ENCODE results near the gene LSM5. TPM values are rescaled to one million over a fixed set of nuclear protein-coding genes. Genes with fewer than 3 reads are reported as not detected.

LSM5 gene
- total and polyA plus RNA-seq, 9 of the 15 experiments (the other 6 are each of a cell fraction or from before 2014, with no cell fraction given) = 36.3 to 620 (median 186) TPM

GRCh38 chr7:32490127-32490796, at the start of gene LSM5 (continued):
- TF ChIP-seq RNF219 (CRISPR knock-in tag; IDR thresholded peaks at IDR 0.05) (no peak; the same call in 1 of the 2 replicates), CREBBP (IDR thresholded peaks at IDR 0.05; ENCODE audit: low read depth, low read length) (no peak), TAF9B (IDR thresholded peaks at IDR 0.05; ENCODE audit: partially characterized antibody) (peak; percentile 89), MEIS2 (IDR thresholded peaks at IDR 0.05; ENCODE audit: partially characterized antibody) (peak; percentile 46), USF2 (CRISPR knock-in tag; IDR thresholded peaks at IDR 0.05) (no peak; the same call in 1 of the 2 replicates), GABPB2 (CRISPR knock-in tag; conservative IDR thresholded peaks at IDR 0.05) (no peak), SRF (CRISPR knock-in tag; IDR thresholded peaks at IDR 0.05) (0 out of 4 replicates have a peak, but pooled peaks have one; percentile 8 to 21), ZNF764 (CRISPR knock-in tag; IDR thresholded peaks at IDR 0.05; ENCODE audit: low read depth) (no peak), FOXK2 (conservative IDR thresholded peaks at IDR 0.05 in 1 of 2, IDR thresholded peaks at IDR 0.05 in 1 of 2; ENCODE audit: low read depth in 2 of 2) (peak; percentile 62 to 75; a peak in 3 of 4 replicates), HOXB6 (CRISPR knock-in tag; IDR thresholded peaks at IDR 0.05; ENCODE audit: borderline replicate concordance) (no peak), PRMT5 (CRISPR knock-in tag; IDR thresholded peaks at IDR 0.05) (no peak), ZNF609 (CRISPR knock-in tag; IDR thresholded peaks at IDR 0.05; ENCODE audit: borderline replicate concordance) (peak; percentile 86; the same call in 1 of the 2 replicates)
- TF ChIP-seq, protein P1, sequence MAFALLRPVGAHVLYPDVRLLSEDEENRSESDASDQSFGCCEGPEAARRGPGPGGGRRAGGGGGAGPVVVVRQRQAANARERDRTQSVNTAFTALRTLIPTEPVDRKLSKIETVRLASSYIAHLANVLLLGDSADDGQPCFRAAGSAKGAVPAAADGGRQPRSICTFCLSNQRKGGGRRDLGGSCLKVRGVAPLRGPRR (CRISPR knock-in tag; IDR thresholded peaks at IDR 0.05) = no peak
- TF ChIP-seq, protein P2, sequence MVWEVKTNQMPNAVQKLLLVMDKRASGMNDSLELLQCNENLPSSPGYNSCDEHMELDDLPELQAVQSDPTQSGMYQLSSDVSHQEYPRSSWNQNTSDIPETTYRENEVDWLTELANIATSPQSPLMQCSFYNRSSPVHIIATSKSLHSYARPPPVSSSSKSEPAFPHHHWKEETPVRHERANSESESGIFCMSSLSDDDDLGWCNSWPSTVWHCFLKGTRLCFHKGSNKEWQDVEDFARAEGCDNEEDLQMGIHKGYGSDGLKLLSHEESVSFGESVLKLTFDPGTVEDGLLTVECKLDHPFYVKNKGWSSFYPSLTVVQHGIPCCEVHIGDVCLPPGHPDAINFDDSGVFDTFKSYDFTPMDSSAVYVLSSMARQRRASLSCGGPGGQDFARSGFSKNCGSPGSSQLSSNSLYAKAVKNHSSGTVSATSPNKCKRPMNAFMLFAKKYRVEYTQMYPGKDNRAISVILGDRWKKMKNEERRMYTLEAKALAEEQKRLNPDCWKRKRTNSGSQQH (CRISPR knock-in tag; IDR thresholded peaks at IDR 0.05) = peak; percentile 93
- TF ChIP-seq, protein P3, sequence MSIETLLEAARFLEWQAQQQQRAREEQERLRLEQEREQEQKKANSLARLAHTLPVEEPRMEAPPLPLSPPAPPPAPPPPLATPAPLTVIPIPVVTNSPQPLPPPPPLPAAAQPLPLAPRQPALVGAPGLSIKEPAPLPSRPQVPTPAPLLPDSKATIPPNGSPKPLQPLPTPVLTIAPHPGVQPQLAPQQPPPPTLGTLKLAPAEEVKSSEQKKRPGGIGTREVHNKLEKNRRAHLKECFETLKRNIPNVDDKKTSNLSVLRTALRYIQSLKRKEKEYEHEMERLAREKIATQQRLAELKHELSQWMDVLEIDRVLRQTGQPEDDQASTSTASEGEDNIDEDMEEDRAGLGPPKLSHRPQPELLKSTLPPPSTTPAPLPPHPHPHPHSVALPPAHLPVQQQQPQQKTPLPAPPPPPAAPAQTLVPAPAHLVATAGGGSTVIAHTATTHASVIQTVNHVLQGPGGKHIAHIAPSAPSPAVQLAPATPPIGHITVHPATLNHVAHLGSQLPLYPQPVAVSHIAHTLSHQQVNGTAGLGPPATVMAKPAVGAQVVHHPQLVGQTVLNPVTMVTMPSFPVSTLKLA (conservative IDR thresholded peaks at IDR 0.05) = peak; percentile 67 to 90

Data from K562 (cell line).